HEK293 (cell line): ENCODE results near the gene NDST1.

Source experiments
- CTCF ChIA-PET: fragments of 350-600 bp; formaldehyde crosslinking; extraction: SDS; loops from one replicate; lab custom pipeline; 2021; ENCODE audit warnings: antibody characterized with exemption; lab: Yijun Ruan, JAX
- POLR2A ChIA-PET: fragments of 300-600 bp; formaldehyde crosslinking; extraction: SDS; loops from one replicate; lab custom pipeline; 2020; ENCODE audit warnings: antibody characterized with exemption, inconsistent platforms; lab: Yijun Ruan, JAX
- H3K27ac ChIP-seq: fragments of 200-500 bp; sonication (Bioruptor generic); 2 replicates; pipeline ENCODE4 v1.5.1; 2014; ENCODE audit warnings: low read depth, low read length, control low read depth, inconsistent platforms; ENCODE audit errors: extremely low read depth
- H3K36me3 ChIP-seq, 2 experiments: fragments of 200-500 bp in 1 of 2; sonication (Bioruptor generic) in 1 of 2; 1 replicate in 1 of 2; 2 replicates in 1 of 2; pipeline ENCODE4 v1.5.1; 2014 to 2017; ENCODE audit warnings: inconsistent platforms in 2 of 2, low read length in 2 of 2; ENCODE audit not compliant: control insufficient read depth in 2 of 2, insufficient read depth in 1 of 2
- H3K4me1 ChIP-seq: fragments of 200-500 bp; sonication (Bioruptor generic); 2 replicates; pipeline ENCODE4 v1.5.1; 2014; ENCODE audit warnings: mild to moderate bottlenecking, low read length, inconsistent platforms; ENCODE audit not compliant: control insufficient read depth, insufficient read depth
- H3K4me3 ChIP-seq: 2 replicates; pipeline ENCODE4 v1.5.1; 2011; ENCODE audit warnings: low read depth, mild to moderate bottlenecking, control low read depth, low read length, moderate library complexity
- H3K9me3 ChIP-seq: fragments of 200-500 bp; sonication (Bioruptor generic); 2 replicates; pipeline ENCODE4 v1.5.1; 2014; ENCODE audit warnings: low read depth, low read length, inconsistent platforms; ENCODE audit not compliant: control insufficient read depth, insufficient read depth
- ATF2 ChIP-seq: fragments of 450-650 bp; formaldehyde crosslinking; IDR thresholded peaks from 2 replicates; pipeline ENCODE4 v1.5.1; 2016; ENCODE audit warnings: missing biosample characterization, missing genetic modification characterization, low read depth
- BCL11A ChIP-seq: fragments of 450-650 bp; formaldehyde crosslinking; IDR thresholded peaks from 2 replicates; pipeline ENCODE4 v1.5.1; 2016; ENCODE audit warnings: low read depth, missing biosample characterization, missing genetic modification characterization
- EGR2 ChIP-seq: fragments of 450-650 bp; formaldehyde crosslinking; IDR thresholded peaks from 2 replicates; pipeline ENCODE4 v1.5.1; 2016; ENCODE audit warnings: low read depth, missing biosample characterization, missing genetic modification characterization
- GLIS2 ChIP-seq: fragments of 450-650 bp; formaldehyde crosslinking; IDR thresholded peaks from 2 replicates; pipeline ENCODE4 v1.5.1; 2016; ENCODE audit warnings: missing biosample characterization, missing genetic modification characterization
- IKZF3 ChIP-seq: fragments of 450-650 bp; IDR thresholded peaks from 2 replicates; pipeline ENCODE4 v1.5.0; 2018; ENCODE audit warnings: missing biosample characterization, mild to moderate bottlenecking, missing genetic modification characterization, moderate library complexity
- PRDM1 ChIP-seq: fragments of 450-650 bp; formaldehyde crosslinking; IDR thresholded peaks from 2 replicates; pipeline ENCODE4; 2016; ENCODE audit warnings: missing biosample characterization, missing genetic modification characterization
- PRDM6 ChIP-seq: fragments of 450-650 bp; formaldehyde crosslinking; IDR thresholded peaks from 2 replicates; pipeline ENCODE4 v1.5.1; 2017; ENCODE audit warnings: missing biosample characterization, missing genetic modification characterization
- ZBTB1 ChIP-seq: fragments of 450-650 bp; formaldehyde crosslinking; IDR thresholded peaks from 2 replicates; pipeline ENCODE4 v1.5.1; 2016; ENCODE audit warnings: missing biosample characterization, missing genetic modification characterization
- ZBTB26 ChIP-seq: fragments of 450-650 bp; formaldehyde crosslinking; optimal IDR thresholded peaks from 2 replicates; pipeline ENCODE3; 2016; ENCODE audit warnings: missing biosample characterization, mild to moderate bottlenecking, missing genetic modification characterization
- ZBTB8A ChIP-seq: fragments of 450-650 bp; formaldehyde crosslinking; IDR thresholded peaks from 2 replicates; pipeline ENCODE4 v1.5.1; 2016; ENCODE audit warnings: missing biosample characterization, missing genetic modification characterization
- ZFP69B ChIP-seq: fragments of 450-650 bp; formaldehyde crosslinking; IDR thresholded peaks from 2 replicates; pipeline ENCODE4 v1.5.1; 2016; ENCODE audit warnings: missing biosample characterization, missing genetic modification characterization
- ZNF140 ChIP-seq: fragments of 450-650 bp; formaldehyde crosslinking; IDR thresholded peaks from 2 replicates; pipeline ENCODE4 v1.5.1; 2016; ENCODE audit warnings: missing biosample characterization, missing genetic modification characterization
- ZNF16 ChIP-seq: fragments of 450-650 bp; formaldehyde crosslinking; IDR thresholded peaks from 2 replicates; pipeline ENCODE4 v1.5.1; 2016; ENCODE audit warnings: low read depth, missing biosample characterization, missing genetic modification characterization
- ZNF223 ChIP-seq: fragments of 450-650 bp; formaldehyde crosslinking; IDR thresholded peaks from 2 replicates; pipeline ENCODE4 v1.5.1; 2016; ENCODE audit warnings: missing biosample characterization, missing genetic modification characterization
- ZNF311 ChIP-seq: fragments of 450-650 bp; formaldehyde crosslinking; IDR thresholded peaks from 2 replicates; pipeline ENCODE4 v1.5.1; 2017; ENCODE audit warnings: missing biosample characterization, missing genetic modification characterization, borderline replicate concordance
- ZNF350 ChIP-seq: fragments of 450-650 bp; formaldehyde crosslinking; IDR thresholded peaks from 2 replicates; pipeline ENCODE4 v1.5.0; 2017; ENCODE audit warnings: missing biosample characterization, mild to moderate bottlenecking, missing genetic modification characterization
- ZNF398 ChIP-seq: fragments of 450-650 bp; formaldehyde crosslinking; IDR thresholded peaks from 2 replicates; pipeline ENCODE4 v1.5.1; 2017; ENCODE audit warnings: missing biosample characterization, missing genetic modification characterization
- ZNF488 ChIP-seq: fragments of 450-650 bp; formaldehyde crosslinking; IDR thresholded peaks from 2 replicates; pipeline ENCODE4 v1.5.1; 2016; ENCODE audit warnings: missing biosample characterization, missing genetic modification characterization
- ZNF548 ChIP-seq: fragments of 450-650 bp; formaldehyde crosslinking; IDR thresholded peaks from 2 replicates; pipeline ENCODE4 v1.5.1; 2016; ENCODE audit warnings: missing biosample characterization, missing genetic modification characterization
- ZNF549 ChIP-seq: fragments of 450-650 bp; IDR thresholded peaks from 2 replicates; pipeline ENCODE4 v1.5.1; 2018; ENCODE audit warnings: missing biosample characterization, missing genetic modification characterization, mild to moderate bottlenecking, inconsistent platforms, moderate library complexity
- ZNF558 ChIP-seq: fragments of 450-650 bp; formaldehyde crosslinking; IDR thresholded peaks from 2 replicates; pipeline ENCODE4 v1.5.1; 2016; ENCODE audit warnings: missing biosample characterization, missing genetic modification characterization
- ZNF654 ChIP-seq: fragments of 450-650 bp; formaldehyde crosslinking; IDR thresholded peaks from 2 replicates; pipeline ENCODE4 v1.5.1; 2016; ENCODE audit warnings: low read depth, missing biosample characterization, missing genetic modification characterization
- ZNF660 ChIP-seq: fragments of 450-650 bp; IDR thresholded peaks from 2 replicates; pipeline ENCODE4 v1.5.1; 2018; ENCODE audit warnings: missing biosample characterization, mild to moderate bottlenecking, missing genetic modification characterization
- ZNF670 ChIP-seq: fragments of 450-650 bp; formaldehyde crosslinking; IDR thresholded peaks from 2 replicates; pipeline ENCODE4 v1.5.1; 2016; ENCODE audit warnings: missing biosample characterization, missing genetic modification characterization, low read depth
- ZNF677 ChIP-seq: fragments of 450-650 bp; IDR thresholded peaks from 2 replicates; pipeline ENCODE4 v1.5.0; 2018; ENCODE audit warnings: missing biosample characterization, mild to moderate bottlenecking, missing genetic modification characterization, moderate library complexity
- ZNF704 ChIP-seq: fragments of 450-650 bp; formaldehyde crosslinking; IDR thresholded peaks from 2 replicates; pipeline ENCODE4 v1.5.1; 2016; ENCODE audit warnings: missing biosample characterization, missing genetic modification characterization

The NDST1 gene

GRCh38 chr5:150549735-150550134 lies 41.8 kb downstream of the NDST1 start:
- Histone ChIP-seq H3K4me3 (no peak overlapping the region), H3K27ac (no peak overlapping the region), H3K36me3 (peaks cover 15 to 80% of the 10 kb centered on the region in 2 experiments; a peak in 2 of 3 replicates), H3K9me3 (no peaks in the 10 kb centered on the region), H3K4me1 (no peaks in the 10 kb centered on the region)
- TF ChIP-seq ZNF677, result no peak
- no peak for TF ChIP-seq ATF2 (tag by site-specific recombination)
- TF ChIP-seq ZBTB26 (tag by site-specific recombination), result no peak
- TF ChIP-seq PRDM1, result no peak
- TF ChIP-seq ZNF670 (tag by site-specific recombination), result no peak
- no peak for TF ChIP-seq ZNF549 (tag by site-specific recombination)
- no peak for TF ChIP-seq ZNF311 (tag by site-specific recombination)
- TF ChIP-seq GLIS2 (tag by site-specific recombination), result no peak
- TF ChIP-seq ZNF488 (tag by site-specific recombination), result no peak
- TF ChIP-seq ZNF398 (tag by site-specific recombination), result no peak
- TF ChIP-seq ZBTB8A, result no peak
- no peak for TF ChIP-seq ZBTB1 (tag by site-specific recombination)
- no peak for TF ChIP-seq BCL11A (tag by site-specific recombination)
- TF ChIP-seq ZNF548 (tag by site-specific recombination), result no peak
- TF ChIP-seq ZNF660 (tag by site-specific recombination), result no peak
- ChIA-PET CTCF (interaction anchor here (4.8 kb wide), 1 partner anchor 10 kb away, joined by 20 read pairs; no protein-coding TSS in a partner anchor), POLR2A (no interaction called here)

GRCh38 chr5:150550286-150550685 lies 42.4 kb downstream of the NDST1 start:
- POLR2A ChIA-PET, result no interaction called here
- TF ChIP-seq ZNF558 (no peak), ZNF16 (no peak), ZFP69B (tag by site-specific recombination) (no peak), PRDM6 (tag by site-specific recombination) (no peak), ZNF223 (tag by site-specific recombination) (no peak), ZNF704 (tag by site-specific recombination) (no peak), ZNF140 (tag by site-specific recombination) (no peak), ATF2 (tag by site-specific recombination) (no peak), ZNF654 (tag by site-specific recombination) (no peak), IKZF3 (tag by site-specific recombination) (no peak), EGR2 (no peak), ZNF350 (tag by site-specific recombination) (no peak)

More at GRCh38 chr5:150550286-150550685, 42.4 kb downstream of the NDST1 start:
- CTCF ChIA-PET, result interaction anchor here (0.6 to 4.8 kb wide), 2 partner anchors 10 to 77 kb away, joined by 3 to 20 read pairs; no protein-coding TSS in a partner anchor
- Histone ChIP-seq H3K9me3 (no peaks in the 10 kb centered on the region), H3K4me3 (no peak overlapping the region), H3K27ac (no peak overlapping the region), H3K36me3 (peaks cover 15 to 81% of the 10 kb centered on the region in 2 experiments; a peak in 2 of 3 replicates), H3K4me1 (no peaks in the 10 kb centered on the region)
